WTC11 (cell line): ENCODE data around the gene MBP.

Source experiments
- CTCF ChIP-seq: fragments of 200-600 bp; IDR thresholded peaks from 2 replicates; pipeline ENCODE4 v1.8.0; 2022; ENCODE audit warnings: antibody characterized with exemption
- NR3C1 ChIP-seq: sonication (generic); formaldehyde crosslinking; conservative IDR thresholded peaks from 2 replicates; pipeline ENCODE4 v1.8.1; 2023; ENCODE audit warnings: low read depth, mild to moderate bottlenecking, missing genetic modification reagents

GRCh38 chr18:77109648-77110019 lies 22.9 kb downstream of the MBP start:
- TF ChIP-seq NR3C1 (CRISPR knock-in tag) (no peak), CTCF (no peak)
